ENCODE measurements around the gene TBC1D2. TPM values are rescaled to one million over a fixed set of nuclear protein-coding genes. Genes with fewer than 3 reads are reported as not detected.

TBC1D2 gene
- total RNA-seq, 1 donor from 2014 or later: 54.0 TPM

DNA sequence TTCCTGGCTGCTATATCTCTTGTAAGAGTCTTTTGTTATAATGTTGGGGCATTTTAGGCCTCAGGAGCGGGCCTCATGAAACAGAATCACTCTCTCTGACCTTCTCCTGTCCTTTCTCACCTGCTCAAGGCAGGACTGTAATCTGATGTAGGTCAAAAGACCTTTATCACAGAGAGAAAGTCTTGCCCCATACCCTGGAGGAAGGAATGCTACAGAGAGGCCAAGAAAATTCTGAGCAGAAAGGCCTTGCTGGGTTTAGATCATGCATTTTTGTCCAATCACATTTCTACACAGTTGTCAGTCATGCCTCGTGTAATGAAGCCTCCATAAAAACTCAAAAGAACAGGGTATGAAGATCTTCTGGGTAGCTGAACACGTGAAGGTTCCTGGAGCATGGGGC lies 45.2 kb upstream of the TBC1D2 start:
- H3K36me3 ChIP-seq (ENCODE audit: control insufficient read depth, insufficient read depth, low read length): no peaks in the 10 kb centered on the region
- DNase-seq (ENCODE audit: low read depth): no peak
- TF ChIP-seq, protein P1, sequence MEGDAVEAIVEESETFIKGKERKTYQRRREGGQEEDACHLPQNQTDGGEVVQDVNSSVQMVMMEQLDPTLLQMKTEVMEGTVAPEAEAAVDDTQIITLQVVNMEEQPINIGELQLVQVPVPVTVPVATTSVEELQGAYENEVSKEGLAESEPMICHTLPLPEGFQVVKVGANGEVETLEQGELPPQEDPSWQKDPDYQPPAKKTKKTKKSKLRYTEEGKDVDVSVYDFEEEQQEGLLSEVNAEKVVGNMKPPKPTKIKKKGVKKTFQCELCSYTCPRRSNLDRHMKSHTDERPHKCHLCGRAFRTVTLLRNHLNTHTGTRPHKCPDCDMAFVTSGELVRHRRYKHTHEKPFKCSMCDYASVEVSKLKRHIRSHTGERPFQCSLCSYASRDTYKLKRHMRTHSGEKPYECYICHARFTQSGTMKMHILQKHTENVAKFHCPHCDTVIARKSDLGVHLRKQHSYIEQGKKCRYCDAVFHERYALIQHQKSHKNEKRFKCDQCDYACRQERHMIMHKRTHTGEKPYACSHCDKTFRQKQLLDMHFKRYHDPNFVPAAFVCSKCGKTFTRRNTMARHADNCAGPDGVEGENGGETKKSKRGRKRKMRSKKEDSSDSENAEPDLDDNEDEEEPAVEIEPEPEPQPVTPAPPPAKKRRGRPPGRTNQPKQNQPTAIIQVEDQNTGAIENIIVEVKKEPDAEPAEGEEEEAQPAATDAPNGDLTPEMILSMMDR (IDR thresholded peaks at IDR 0.05; ENCODE audit: insufficient read depth, low read length, severe bottlenecking): no peak
- no peak overlapping the region for H3K4me3 ChIP-seq (ENCODE audit: low read depth, low read length)
- H3K27me3 ChIP-seq (ENCODE audit: control insufficient read depth, insufficient read depth, low read length): no peaks in the 10 kb centered on the region
- FAIRE-seq: no peak

DNA sequence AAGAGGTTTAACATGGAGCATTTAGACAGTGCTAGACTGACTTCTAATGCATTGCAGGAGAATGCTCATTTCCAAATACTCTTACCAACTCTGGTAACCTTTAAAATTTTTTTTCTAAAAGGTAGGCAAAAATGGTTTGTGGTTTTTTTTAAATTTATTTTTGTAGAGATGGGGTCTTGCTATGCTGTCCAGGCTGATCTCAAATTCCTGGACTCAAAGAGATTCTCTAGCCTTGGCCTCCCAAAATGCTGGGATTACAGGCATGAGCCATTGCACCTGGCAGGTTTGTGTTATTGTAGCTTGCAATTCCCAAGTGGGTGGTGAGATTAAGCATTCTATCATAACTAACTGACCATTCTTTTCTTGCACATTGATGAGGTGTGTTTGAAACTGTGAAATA lies 43.0 kb upstream of the TBC1D2 start:
- TF ChIP-seq, protein P1 (IDR thresholded peaks at IDR 0.05; ENCODE audit: insufficient read depth, low read length, severe bottlenecking): no peak
- FAIRE-seq: no peak
- Histone ChIP-seq H3K27me3 (ENCODE audit: control insufficient read depth, insufficient read depth, low read length) (no peaks in the 10 kb centered on the region), H3K4me3 (ENCODE audit: low read depth, low read length) (no peak overlapping the region), H3K36me3 (ENCODE audit: control insufficient read depth, insufficient read depth, low read length) (no peaks in the 10 kb centered on the region)
- DNase-seq (ENCODE audit: low read depth): no peak

DNA sequence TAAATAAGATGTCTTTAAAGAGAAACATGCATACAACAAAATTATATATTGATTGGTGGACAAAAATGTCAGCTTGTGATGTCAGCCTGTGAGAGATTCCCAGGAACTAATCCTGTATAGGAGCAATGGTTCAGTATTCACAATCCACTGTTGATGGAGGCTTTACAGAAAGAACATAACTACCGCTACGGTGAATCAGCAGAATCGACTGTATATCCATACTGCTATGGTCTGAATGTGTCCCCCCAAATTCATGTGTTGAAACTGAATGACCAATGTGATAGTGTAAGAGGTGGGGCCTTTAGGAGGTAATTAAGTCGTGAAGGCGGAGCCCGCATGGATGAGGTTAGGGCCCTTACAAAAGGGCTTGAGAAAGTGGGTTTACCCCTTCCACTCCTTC lies 40.4 kb upstream of the TBC1D2 start:
- Histone ChIP-seq H3K36me3 (ENCODE audit: control insufficient read depth, insufficient read depth, low read length) (no peaks in the 10 kb centered on the region), H3K27me3 (ENCODE audit: control insufficient read depth, insufficient read depth, low read length) (peaks cover 2% of the 10 kb centered on the region), H3K4me3 (ENCODE audit: low read depth, low read length) (no peak overlapping the region)
- no peak for DNase-seq (ENCODE audit: low read depth)
- FAIRE-seq: no peak
- TF ChIP-seq, protein P1 (IDR thresholded peaks at IDR 0.05; ENCODE audit: insufficient read depth, low read length, severe bottlenecking): no peak

DNA sequence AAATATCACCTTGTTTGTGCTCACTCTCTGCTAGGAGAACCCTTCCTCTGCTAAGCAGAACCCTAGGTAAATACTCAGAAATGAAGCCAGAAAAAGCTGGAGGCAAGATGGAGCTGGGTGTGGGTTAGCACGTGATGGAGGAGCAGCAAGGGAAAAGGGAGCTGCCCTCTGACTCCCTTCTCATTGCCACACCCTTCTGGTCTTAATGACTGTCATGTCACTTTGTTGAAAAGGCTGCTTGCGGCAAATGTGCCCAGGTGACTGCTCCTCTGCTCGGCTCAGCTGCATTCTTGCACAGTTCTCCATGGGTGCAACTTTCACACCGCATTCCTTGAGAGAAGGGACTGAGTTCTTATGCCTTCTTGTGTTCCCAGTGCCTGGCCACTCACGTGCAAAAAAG lies 36.4 kb upstream of the TBC1D2 start:
- FAIRE-seq (no peak), DNase-seq (ENCODE audit: low read depth) (no peak)
- TF ChIP-seq, protein P1 (IDR thresholded peaks at IDR 0.05; ENCODE audit: insufficient read depth, low read length, severe bottlenecking): no peak
- Histone ChIP-seq H3K4me3 (ENCODE audit: low read depth, low read length) (no peak overlapping the region), H3K27me3 (ENCODE audit: control insufficient read depth, insufficient read depth, low read length) (peaks cover 2% of the 10 kb centered on the region), H3K36me3 (ENCODE audit: control insufficient read depth, insufficient read depth, low read length) (no peaks in the 10 kb centered on the region)

DNA sequence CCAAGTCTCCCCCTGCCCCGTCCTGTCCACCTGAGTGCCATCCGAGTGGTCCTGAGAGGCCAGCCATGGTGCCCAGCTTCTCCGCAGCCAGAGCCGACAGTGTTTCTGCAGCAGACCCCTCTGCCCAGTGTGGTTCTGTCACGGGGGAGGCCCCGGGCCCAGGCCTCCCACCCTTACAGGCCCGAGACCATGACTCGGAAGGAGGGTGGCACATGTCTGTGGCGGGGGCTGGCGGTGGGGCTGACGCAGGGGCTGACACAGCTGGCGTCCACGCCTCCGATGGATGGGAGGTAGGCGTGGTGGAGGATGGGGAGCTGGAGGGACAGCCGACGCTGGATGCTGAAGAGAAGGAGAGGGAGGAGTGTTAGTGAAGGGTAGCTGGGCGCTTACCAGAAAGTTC lies 35.0 kb upstream of the TBC1D2 start:
- DNase-seq (ENCODE audit: low read depth) (no peak), FAIRE-seq (no peak)
- H3K36me3 ChIP-seq (ENCODE audit: control insufficient read depth, insufficient read depth, low read length): no peaks in the 10 kb centered on the region
- no peak overlapping the region for H3K4me3 ChIP-seq (ENCODE audit: low read depth, low read length)
- TF ChIP-seq, protein P1 (IDR thresholded peaks at IDR 0.05; ENCODE audit: insufficient read depth, low read length, severe bottlenecking): no peak
- H3K27me3 ChIP-seq (ENCODE audit: control insufficient read depth, insufficient read depth, low read length): peaks cover 2% of the 10 kb centered on the region

DNA sequence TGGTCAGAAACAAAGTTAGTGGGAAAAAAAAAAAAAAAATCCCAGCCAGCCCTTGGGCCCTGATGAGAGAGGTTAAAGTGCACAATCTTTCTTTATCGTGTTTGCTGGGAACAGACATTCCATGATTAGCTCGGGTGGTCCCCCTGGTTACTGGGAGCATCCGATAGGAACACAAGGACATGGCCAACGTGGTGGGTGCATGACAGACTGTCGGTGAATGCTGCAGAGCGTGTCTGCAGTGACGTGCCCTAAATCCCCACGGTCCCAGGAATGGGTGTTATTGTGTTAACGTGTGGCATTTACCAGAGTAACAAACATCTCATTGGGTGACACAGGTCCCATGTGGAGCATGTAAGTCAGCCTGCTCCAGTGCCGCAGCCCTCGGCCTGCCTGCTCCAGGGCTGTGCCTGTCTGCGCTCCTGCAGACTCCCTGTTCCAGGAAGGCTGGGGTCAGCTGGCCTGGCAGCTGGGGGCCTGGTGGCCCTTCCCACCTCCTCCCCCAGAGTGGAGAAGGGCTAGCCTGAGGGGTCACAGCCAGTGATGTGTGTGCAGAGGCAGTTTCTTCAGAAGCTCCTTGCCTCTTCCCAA lies 34.3 kb upstream of the TBC1D2 start:
- FAIRE-seq (no peak), DNase-seq (ENCODE audit: low read depth) (no peak)
- Histone ChIP-seq H3K27me3 (ENCODE audit: control insufficient read depth, insufficient read depth, low read length) (peaks cover 2% of the 10 kb centered on the region), H3K36me3 (ENCODE audit: control insufficient read depth, insufficient read depth, low read length) (no peaks in the 10 kb centered on the region), H3K4me3 (ENCODE audit: low read depth, low read length) (no peak overlapping the region)
- TF ChIP-seq, protein P1 (IDR thresholded peaks at IDR 0.05; ENCODE audit: insufficient read depth, low read length, severe bottlenecking): no peak
